Anterior cingulate cortex (tissue), 58 donors: ENCODE results near the gene CDH19.

Experiments used
- DNase-seq, 58 donors: peaks; one replicate each; lab custom pipeline; 2025; lab: John Stamatoyannopoulos, UW

Gene CDH19

DNA sequence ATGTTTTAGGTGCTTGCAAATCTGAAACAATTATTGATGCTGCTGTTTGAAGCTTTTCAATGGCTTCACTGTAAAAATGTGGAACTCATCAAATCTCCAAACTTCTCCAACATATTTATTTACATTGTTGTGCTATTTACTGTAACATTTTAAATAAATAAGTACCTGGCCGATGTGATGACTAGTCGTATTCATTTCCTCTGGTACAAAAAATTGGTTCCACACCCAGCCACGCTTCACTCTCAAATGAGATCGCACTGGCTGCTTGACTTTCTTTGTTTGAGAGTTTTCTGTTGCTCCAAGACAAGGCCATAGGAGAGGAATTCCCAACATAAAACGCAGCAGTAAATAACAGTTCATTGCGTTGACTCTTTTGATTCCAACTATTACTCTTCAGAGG lies 32.0 kb downstream of the CDH19 start:
- no peak for DNase-seq

DNA sequence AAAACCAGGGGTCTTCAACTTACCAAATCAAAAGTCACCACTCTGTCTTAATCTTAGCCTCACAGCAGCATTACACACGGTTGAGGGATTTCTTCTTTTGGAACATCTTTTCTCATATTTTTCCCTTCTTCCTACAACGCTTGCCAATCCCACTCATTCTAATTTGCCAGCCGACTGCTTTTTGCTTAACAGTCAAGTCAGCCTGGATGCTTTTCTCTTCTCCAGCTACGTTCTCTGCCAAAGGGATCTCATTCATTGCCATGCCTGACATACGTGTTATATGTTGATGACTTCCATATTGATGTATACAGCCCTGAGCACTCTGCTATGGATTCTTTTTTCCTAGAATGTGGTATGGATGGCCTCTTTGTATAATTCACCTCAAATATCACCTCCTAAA lies 37.3 kb downstream of the CDH19 start:
- no peak for DNase-seq

DNA sequence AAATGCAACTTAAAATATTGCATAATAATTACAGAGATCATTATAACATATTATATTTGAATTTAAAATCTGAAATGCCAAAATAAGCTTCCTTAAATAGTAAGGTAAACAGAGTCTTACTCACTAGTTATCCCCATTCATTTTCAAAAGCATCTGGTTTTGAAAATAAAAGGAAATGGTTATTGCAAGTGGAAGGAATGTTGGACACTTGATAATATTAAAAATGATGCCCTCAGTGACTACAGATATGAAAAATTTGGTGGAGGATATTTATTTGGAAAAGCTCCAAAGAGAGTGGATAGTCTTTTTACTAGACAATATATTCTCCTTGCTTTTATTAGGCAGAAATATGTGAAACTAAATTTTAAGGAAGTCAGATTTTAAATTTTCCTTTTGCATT lies 39.7 kb downstream of the CDH19 start:
- no peak for DNase-seq

DNA sequence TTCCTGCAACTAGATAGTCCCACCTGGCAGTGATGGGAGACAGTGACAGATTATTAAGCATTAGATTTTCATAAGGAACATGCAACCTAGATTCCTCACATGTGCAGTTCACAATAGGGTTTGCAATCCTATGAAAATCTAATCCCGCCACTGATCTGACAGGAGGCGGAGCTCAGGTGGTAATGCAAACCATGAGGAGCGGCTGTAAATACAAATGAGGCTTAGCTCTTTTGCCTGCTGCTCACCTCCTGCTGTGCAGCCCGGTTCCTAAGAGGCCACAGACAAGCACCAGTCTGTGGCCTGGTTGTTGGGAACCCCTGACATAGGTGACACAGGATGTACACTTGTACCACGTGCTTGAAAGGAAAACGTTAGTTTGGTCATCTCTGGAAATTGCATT lies 41.6 kb downstream of the CDH19 start:
- no peak for DNase-seq

DNA sequence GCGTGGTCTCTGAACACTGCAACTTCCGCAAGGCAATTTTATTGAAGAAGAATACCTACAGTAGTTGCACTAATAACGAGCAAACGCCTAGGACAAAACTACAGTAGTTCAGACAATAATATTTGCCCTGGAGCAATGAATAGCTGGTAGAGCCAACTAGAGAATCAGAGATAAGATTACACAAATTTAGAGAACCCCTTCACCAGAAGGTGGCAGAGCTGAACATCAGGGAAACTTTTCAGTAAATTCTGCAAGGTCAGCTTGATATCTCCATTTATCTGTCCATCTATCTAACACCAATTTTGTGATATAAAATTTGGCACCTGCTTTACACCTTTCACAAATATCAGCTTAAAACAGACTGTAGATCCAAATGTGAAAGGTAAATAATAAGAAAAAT lies 43.8 kb downstream of the CDH19 start:
- peak in 9 of 58 donors; percentile 1 to 27 (median 15) for DNase-seq

DNA sequence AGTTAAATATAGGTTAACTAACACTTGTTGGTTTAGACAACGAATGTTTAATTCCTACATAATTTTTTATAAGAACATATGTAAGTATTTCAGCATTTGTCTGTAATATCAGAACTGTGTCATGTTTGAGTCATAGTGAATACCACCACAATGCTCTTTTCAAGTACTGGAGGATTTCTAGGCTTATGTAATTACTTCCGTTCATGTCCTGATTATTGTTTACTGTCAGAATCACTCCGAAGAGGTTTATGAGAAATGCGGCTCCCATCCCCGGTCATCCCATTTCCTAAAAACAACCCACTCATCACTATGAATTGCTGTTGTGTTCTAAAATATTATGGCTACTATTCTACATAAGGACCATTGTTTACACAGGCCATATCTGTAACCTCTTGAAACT lies 45.1 kb downstream of the CDH19 start:
- DNase-seq: no peak

DNA sequence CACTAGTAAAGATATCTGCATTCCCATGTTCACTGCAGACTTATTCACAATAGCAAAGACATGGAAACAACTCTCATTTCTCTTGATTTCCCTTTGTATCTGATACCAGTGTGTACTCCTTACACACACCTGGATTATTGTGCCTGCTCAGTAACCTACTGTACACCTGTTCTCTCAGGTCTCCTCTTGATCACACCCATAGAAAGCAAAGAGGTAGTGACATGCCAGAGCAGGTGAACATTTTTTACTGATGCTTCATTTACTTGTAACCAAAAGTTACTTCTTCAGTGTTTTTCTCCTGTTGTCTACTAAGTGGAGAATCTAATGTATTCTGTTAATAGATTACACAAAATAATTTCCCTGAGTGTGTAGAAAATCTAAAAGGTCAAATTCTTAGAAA lies 46.8 kb downstream of the CDH19 start:
- no peak for DNase-seq

DNA sequence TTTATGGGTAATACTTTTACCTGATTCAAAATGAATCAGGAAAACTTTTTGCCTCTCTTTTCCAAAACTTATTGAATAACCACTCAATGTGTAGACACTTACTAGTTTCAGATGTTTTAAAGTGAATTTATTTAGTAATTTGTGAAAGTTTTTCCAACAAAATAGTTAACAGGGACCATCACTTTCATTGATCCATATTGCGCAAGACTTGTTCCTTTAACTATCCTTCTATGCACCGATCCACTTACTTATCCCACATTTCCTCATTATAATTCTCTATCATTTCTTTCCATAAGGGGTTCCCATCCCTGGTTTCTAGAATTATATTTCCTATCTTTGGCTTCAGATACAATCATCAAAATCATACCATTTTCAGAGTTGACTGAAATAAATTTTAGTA lies 48.3 kb downstream of the CDH19 start:
- no peak for DNase-seq

DNA sequence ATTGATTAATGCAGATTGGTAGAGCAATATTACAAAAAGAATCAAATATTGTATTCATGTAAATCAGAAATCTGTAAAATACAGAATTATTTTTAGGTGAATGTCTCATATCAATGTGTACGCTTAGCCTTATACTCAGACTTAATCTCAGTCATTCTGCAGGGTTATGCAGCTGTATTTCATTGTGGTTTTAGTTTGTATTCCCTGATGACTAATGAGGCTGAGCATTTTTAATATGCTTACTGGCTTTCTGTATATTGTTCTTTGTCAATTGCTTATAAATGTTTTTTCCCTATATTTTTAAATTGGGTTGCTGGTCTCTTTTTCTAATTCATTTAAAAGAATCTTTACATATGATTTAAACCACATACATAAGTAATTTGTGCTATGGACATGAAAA lies 50.1 kb downstream of the CDH19 start:
- no peak for DNase-seq

DNA sequence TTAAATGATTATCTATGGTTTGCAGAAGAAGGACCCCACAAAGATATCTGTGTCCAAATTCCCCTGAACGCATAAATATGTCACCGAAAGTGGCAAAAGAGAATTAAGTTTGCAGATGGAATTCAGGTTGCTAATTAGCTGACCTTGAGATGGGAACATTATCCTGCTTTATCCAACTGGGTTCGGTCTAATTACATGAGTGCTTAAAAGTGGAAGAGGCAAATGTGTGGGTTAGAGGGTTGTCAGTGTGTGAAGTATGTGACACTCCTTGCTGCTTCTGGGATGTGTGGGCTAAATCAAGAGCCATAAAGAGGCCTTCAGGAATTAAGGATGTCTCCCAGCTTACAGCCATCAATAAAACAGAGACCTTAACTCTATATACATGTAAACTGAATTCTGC lies 53.5 kb downstream of the CDH19 start:
- DNase-seq: no peak

DNA sequence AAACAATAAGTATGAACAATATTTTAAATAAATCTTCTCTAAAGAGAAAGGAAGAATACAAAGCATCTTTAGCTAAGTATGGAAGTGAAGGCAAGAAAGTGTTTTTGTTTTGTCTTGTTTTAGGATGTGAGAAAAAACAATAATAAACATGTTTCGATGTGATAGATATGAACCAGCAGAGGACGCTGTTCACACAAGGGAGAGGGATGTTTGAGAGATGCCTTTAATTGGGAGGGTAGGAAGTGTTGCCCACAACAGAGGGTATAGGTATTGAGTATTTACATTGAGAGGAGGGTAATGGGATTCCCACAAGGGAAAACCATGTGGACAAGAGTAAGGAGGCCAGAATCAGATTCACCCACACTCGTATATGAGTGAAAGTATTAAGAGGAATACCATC lies 55.1 kb downstream of the CDH19 start:
- DNase-seq: no peak

DNA sequence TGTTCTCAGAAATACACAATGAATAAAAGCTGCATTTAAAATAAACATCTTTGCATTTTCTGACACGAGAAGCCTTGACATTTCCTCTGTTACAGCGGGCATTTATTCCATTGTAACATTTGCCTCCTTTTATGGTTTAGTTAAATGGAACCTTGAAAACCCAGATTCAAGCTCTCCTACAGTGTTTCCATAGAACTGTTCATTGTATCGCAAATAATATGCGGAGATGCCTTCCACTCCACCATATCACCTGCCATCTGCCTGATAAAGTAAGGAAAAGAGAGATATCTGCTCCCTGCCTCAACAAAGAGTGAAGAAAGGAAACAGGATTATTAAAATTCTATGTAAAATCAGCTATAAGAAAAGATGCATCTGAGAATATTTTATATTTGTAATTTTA lies 69.8 kb downstream of the CDH19 start:
- no peak for DNase-seq

DNA sequence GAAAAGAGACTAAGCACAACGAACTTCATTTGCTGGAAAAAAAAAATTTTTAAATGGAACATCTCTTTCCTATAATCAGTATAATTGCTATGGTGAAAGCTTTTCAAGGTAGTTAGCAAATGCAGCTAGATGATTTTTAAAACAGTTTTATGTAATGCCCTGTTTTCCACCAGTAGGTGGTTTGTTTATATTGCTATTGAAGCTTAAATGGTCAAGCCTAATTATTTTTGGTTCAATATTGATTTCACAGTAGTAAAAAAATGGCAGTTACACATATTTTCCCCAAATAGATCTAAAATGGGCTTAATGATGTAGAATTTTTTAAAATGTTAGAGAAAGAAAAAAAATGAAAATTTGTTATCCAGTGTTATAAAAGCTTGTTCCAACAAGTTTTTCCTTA lies 70.2 kb downstream of the CDH19 start:
- no peak for DNase-seq

DNA sequence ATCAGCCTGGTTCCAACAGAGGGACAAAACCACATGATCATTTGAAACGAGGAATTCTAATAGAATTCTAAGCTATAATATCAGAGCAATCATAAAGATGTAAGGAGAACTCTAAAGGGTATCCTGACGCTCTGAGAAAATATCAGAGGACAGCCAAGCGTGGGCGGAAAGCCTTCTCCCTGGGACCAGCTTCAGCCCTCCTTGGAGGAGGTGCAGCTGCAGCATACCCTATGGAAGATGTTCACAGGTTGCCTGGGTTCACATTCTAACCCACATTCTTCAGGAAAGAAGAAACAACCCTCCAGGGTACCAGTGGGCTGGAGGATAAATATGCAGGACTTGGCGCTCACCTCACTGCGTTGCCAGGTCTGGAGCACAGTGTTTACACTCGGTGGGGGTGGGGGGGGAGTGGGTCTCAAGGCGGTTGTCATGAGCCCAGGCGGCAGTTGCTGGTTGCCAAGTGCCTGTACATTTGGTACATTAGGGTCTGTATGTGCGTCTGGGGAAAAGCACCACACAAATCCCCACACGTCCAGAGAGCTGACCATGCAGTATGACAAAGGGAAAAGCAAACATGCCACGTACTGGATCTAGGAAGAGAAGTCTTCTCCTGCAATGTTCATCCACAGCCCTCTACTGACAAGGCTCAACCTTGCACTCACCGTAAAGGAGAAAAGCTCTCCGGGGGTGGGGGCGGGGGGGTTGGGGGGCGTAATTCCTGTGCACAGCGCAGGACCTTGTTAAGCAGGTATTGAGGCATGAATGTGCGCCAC lies 80.5 kb downstream of the CDH19 start:
- DNase-seq: no peak

DNA sequence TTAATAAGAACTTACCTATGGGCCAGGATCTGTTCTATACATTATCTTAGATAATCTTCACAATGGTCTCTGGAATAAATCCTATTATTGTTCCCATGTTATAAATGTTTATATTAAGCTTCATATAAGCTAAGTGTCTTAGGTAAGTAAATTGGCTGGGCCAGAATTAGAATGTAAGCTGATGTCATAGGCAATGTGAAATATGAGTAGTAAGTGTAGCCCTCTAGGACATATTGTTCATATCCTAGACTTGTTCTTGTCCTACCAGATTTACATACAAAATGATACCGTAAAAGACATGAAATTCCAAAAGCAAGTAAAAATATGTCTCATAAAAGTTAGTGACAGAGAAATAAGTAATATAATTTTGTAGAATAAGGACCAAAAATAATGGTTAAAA lies 89.9 kb downstream of the CDH19 start:
- DNase-seq: no peak

DNA sequence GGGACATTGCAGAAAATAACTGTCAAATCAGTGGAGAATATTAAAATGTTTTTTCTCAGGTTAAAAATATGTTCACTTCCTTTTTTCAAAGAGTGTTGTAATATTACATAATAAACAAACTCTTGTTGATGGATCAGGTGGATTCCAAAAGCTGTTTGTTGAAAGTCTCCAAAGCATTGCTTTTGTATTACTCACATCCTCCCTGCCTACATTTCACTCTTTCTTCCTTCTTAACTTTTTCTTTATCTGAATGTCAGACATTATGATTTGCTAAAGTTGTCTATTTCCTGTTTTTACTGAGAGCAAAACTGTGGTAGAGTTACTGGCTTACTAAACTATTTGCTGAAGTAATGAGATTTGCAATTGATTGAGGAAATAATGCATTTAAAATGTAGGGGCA lies 92.1 kb downstream of the CDH19 start:
- DNase-seq: no peak

DNA sequence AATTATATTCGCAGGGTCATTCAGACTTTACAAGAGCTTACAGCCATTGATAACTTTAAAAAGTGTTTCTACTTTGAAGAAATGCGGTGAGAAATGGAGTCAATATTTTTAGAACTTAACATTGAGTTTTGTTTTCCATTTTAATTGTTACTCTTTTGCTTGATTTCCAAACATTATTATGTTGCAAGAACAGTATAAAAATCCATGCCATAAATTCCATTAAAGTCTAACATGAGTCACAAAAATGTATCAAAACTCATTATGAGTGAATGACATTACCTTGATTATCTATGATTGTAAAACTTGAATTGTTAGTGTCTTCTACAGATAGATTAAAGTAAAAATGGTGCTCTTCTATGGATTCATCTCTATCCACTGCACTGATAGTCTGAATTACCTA lies 92.6 kb downstream of the CDH19 start:
- no peak for DNase-seq

DNA sequence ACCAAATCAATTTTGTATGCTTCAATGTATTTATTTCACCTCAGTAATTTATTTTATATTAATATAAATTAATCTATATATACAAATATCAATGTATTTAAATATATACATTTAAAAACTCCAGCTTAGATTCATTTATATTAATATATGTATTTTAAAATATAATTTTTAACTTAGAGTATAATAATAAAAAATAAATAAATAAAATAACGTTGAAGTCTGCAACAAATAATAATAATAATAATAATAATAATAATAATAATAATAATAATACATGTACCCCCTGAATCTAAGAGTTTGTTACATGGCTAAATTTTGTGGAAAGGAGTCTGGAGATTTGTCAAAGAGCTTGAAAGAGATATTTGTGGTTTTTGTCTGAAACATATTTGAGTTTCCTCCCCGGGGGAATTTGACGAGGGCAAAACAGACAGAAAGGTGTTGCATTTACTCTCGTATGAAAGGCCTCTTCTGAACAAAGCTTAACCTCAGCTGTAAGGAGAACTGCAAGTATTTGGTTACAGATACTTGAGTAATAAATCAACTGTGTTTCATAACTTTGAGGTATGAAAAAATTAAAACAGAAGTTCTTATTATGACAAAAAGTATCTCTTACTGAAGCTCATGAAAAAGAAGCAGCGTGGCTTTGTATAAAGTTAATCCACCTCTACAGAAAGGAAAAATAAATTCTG lies 93.4 kb downstream of the CDH19 start:
- no peak for DNase-seq

DNA sequence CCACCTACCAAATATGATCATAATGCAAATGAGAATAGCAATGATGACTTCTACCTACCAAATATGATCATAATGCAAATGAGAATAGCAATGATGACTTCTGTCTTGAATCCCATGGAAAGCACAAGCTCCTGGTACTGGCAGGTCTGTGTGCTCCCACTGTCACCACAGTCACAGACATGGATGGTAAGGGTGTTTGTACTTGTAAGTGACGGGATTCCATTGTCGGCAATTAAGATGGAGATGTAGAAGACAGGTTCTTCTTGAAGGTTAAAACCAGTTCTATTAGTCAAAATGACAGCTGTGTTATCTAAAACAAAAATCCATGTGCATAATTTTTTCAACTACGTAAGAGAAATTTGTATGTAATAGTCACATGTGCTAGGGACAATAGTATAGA lies 95.0 kb downstream of the CDH19 start:
- no peak for DNase-seq

DNA sequence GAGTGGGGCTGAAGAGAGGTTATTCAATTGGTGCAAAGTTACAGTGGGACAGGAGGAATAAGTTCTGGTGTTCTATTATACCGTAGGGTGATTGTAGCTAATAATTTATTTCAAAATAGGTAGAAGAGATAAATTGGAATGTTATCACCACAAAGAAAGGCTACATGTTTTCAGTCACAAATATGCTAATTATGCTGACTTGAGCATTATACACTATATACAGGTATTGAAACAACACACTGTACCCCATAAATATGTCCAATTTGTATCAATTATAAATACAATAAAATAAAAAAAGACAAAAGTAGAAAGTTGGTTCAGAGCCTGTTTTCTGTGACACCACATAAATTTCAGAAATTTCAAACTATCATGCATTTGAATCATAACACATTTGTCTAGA lies 97.7 kb downstream of the CDH19 start:
- DNase-seq: no peak

DNA sequence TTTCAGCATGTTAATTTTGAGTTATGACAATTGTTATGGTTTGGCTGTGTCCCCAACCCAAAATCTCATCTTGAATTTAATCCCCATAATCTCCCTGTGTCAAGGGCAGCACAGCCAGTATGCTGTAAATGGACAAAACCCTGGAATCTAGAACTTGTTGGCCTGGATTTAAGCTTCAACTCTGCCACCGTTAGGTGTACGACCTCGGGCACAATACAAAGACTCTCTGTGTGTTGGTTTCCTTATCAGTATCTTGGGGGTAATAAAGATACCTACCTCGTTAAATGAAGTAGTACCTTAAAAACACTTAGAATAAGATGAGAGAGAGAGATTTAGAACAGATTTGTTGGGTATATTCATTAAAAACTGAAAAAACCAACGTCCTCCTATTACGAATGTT lies 106.5 kb downstream of the CDH19 start:
- DNase-seq: no peak

DNA sequence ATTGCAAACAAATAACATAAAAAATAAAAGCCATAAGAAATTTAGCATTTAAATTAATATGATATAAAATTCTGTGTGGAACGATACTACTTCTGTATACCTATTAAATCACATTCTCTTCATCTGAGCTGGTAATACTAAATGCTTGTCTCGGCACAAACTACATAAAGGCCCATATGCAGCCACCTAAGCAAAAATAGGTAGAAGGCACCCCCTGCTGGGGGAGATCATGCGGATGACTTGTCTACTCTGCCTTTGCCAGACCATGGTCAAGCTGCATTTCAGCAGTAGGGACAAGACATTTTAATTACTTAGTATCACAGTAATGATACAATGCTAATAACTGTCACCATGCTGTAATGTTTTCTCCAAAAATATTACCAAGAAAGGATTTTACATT lies 108.0 kb downstream of the CDH19 start:
- DNase-seq: peak in 48 of 58 donors; percentile 0 to 65 (median 18)
